Activated CD8-positive, alpha-beta T cell treated with anti-CD3 and anti-CD28 coated beads, Interleukin-2, amount 10 ng/mL, durations not matched to agents 7 days and 5 days (primary cell): ENCODE measurements around the gene ZMYM4. TPM values are rescaled to one million over a fixed set of nuclear protein-coding genes. Genes with fewer than 3 reads are reported as not detected.

ENCODE experiments used
- ATAC-seq: fragments of 150-1000 bp; cut with Tn5 transposase; one replicate; pipeline ENCODE4 v1.10.0; 2021; ENCODE audit warnings: moderate library complexity
- CTCF ChIA-PET: fragments of 350-600 bp; sonication (Branson Sonifier 250); formaldehyde crosslinking; loops from one replicate; lab custom pipeline; 2021; ENCODE audit warnings: antibody characterized with exemption; lab: Charles Lee
- POLR2A ChIA-PET: fragments of 350-600 bp; sonication (Branson Sonifier 250); formaldehyde crosslinking; loops from one replicate; lab custom pipeline; 2021; ENCODE audit warnings: antibody characterized with exemption; lab: Charles Lee
- DNase-seq: peaks from one replicate; pipeline ENCODE4 v3.0.0-alpha.2; 2020
- H3K27ac Mint-ChIP-seq: one replicate; pipeline ENCODE4 v1.8.0; 2021; ENCODE audit warnings: mild to moderate bottlenecking, mixed read lengths
- H3K27me3 Mint-ChIP-seq: one replicate; pipeline ENCODE4 v1.8.0; 2021; ENCODE audit warnings: low read depth, mixed read lengths
- H3K36me3 Mint-ChIP-seq: one replicate; pipeline ENCODE4 v1.8.0; 2021; ENCODE audit warnings: low read depth, mixed read lengths
- H3K4me1 Mint-ChIP-seq: one replicate; pipeline ENCODE4 v1.8.0; 2021; ENCODE audit warnings: low read depth, mixed read lengths
- H3K4me3 Mint-ChIP-seq: one replicate; pipeline ENCODE4 v1.8.0; 2021; ENCODE audit warnings: mild to moderate bottlenecking, mixed read lengths
- H3K9me3 Mint-ChIP-seq: one replicate; pipeline ENCODE4 v1.8.0; 2022; ENCODE audit warnings: mixed read lengths; ENCODE audit not compliant: insufficient read depth
- total RNA-seq, 2 experiments: library from RNA; stranded (reverse); gene quantifications; one replicate each; pipeline ENCODE4 v1.2.3, GENCODE V29; 2021

The ZMYM4 gene
- total RNA-seq, 2 experiments from 2014 or later, result 29.5 to 29.6 TPM

- Mint-ChIP-seq H3K36me3 (peaks cover 9% of the 10 kb centered on the region), H3K9me3 (no peaks in the 10 kb centered on the region), H3K4me3 (no peak overlapping the region), H3K4me1 (peaks cover 5% of the 10 kb centered on the region), H3K27ac (no peak overlapping the region), H3K27me3 (no peaks in the 10 kb centered on the region)
- POLR2A ChIA-PET, result no interaction called here
- ATAC-seq (no peak), DNase-seq (no peak)
- CTCF ChIA-PET, result no interaction called here
Observed at GRCh38 chr1:35428360-35428759, 159.9 kb downstream of the ZMYM4 start.

DNA sequence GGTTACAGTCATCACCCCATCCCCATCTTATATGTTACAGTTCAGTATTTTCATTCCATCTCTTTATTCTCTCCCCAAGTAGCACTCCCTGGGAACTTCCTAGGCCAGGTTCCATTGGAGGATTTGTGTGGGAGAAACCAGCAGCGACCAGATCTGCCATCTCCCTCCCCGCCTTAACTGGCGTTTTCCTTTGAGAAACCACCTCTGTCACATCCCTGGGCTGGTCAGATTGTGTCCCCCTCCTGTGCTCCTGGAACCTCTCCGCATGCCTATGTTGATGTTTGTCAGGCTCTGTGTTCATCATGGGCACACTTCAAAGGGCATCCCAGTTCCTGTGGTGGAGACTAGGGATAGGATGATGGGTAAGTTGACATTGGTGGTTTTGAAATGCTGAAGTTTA is 162.3 kb downstream of the ZMYM4 start:
- no peak for DNase-seq
- ChIA-PET CTCF (interaction anchor here (1.9 kb wide), 1 partner anchor 285 kb away, joined by 6 read pairs; no protein-coding TSS in a partner anchor), POLR2A (interaction anchor here (0.6 kb wide), 1 partner anchor 127 kb away, joined by 3 read pairs; no protein-coding TSS in a partner anchor)
- H3K4me1 Mint-ChIP-seq, result peaks cover 7% of the 10 kb centered on the region
- H3K9me3 Mint-ChIP-seq, result no peaks in the 10 kb centered on the region
- H3K4me3 Mint-ChIP-seq, result no peak overlapping the region
- peaks cover 16% of the 10 kb centered on the region for H3K36me3 Mint-ChIP-seq
- no peak overlapping the region for H3K27ac Mint-ChIP-seq
- no peaks in the 10 kb centered on the region for H3K27me3 Mint-ChIP-seq
- ATAC-seq, result no peak

GRCh38 chr1:35431173-35431599 is 162.7 kb downstream of the ZMYM4 start:
- Mint-ChIP-seq H3K4me3 (no peak overlapping the region), H3K27me3 (no peaks in the 10 kb centered on the region), H3K9me3 (no peaks in the 10 kb centered on the region), H3K27ac (no peak overlapping the region), H3K36me3 (peaks cover 16% of the 10 kb centered on the region), H3K4me1 (peaks cover 7% of the 10 kb centered on the region)
- DNase-seq (no peak), ATAC-seq (no peak)
- CTCF ChIA-PET, result interaction anchor here (0.9 to 1.9 kb wide), 3 partner anchors 13 to 284 kb away, joined by 3 to 6 read pairs (median 3); no protein-coding TSS in a partner anchor
- POLR2A ChIA-PET, result interaction anchor here (0.6 kb wide), 1 partner anchor 128 kb away, joined by 3 read pairs; no protein-coding TSS in a partner anchor

DNA sequence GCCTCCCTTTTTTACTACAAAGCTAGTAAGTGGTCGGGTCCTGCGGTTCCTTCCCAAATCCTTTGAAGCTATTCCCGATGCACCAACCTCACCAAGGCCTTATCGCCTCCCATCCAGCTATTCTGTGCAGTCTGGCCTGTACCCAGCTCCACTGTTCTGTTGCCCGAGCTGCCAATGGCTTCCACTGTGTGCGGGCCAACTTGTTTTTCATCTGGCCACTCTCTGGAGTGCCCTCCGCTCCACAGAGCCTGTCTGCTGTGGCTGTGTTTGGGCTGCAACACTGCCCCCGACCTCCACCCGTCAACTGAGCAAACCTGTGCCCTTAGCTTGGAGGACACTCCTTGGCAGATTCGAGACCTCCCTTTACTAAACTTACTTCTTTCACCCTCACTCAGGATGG is 163.7 kb downstream of the ZMYM4 start:
- Mint-ChIP-seq H3K27ac (no peak overlapping the region), H3K9me3 (no peaks in the 10 kb centered on the region), H3K4me3 (no peak overlapping the region), H3K27me3 (no peaks in the 10 kb centered on the region), H3K36me3 (peaks cover 16% of the 10 kb centered on the region), H3K4me1 (peaks cover 7% of the 10 kb centered on the region)
- ATAC-seq (no peak), DNase-seq (no peak)
- ChIA-PET CTCF (interaction anchor here (0.9 to 1.9 kb wide), 4 partner anchors 12 to 283 kb away, joined by 3 to 6 read pairs (median 4); no protein-coding TSS in a partner anchor), POLR2A (no interaction called here)

DNA sequence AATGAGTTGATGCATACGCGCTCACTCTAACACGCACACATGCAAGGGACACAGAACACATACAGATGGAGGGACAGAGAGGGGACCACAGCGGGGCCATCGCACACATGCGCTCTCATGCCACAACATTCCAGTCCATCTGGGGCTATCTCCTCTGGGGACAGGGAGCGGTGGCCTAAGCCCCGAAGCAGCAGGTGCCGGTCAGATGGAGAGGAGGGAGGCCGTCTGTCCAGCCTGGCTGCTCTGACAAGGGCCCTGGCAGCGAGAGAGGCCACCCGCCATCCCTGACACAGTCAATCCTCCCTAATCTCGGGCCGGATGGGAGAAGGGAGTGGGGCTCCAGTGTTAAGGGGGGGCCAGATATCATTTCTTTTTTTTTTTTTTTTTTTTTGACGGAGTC is 165.2 kb downstream of the ZMYM4 start:
- Mint-ChIP-seq H3K36me3 (peaks cover 19% of the 10 kb centered on the region), H3K4me1 (peaks cover 7% of the 10 kb centered on the region), H3K9me3 (no peaks in the 10 kb centered on the region), H3K4me3 (no peak overlapping the region), H3K27me3 (no peaks in the 10 kb centered on the region), H3K27ac (no peak overlapping the region)
- no peak for ATAC-seq
- ChIA-PET POLR2A (no interaction called here), CTCF (no interaction called here)
- DNase-seq, result no peak

DNA sequence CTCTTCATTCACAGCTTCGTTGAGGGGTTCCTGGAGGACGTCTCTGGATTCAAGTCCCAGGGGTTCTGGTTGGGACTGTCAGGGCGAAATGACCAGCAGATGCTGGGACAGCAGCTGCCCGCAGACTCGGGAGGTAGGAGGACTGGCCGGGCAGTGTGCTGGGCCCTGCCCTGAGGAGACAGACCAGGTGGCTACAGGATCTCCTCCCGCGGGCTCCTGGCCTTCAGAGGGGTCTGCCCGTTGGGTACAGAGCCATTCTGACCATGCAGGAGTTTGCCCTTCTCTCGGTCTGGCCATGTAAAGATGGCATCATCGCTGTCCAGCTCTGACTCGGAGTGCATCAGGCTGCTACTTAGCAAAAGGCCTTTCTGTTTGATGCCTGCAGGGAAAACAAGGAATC is 166.2 kb downstream of the ZMYM4 start:
- Mint-ChIP-seq H3K36me3 (peaks cover 27% of the 10 kb centered on the region), H3K27me3 (no peaks in the 10 kb centered on the region), H3K4me3 (no peak overlapping the region), H3K9me3 (no peaks in the 10 kb centered on the region), H3K4me1 (peaks cover 7% of the 10 kb centered on the region), H3K27ac (no peak overlapping the region)
- POLR2A ChIA-PET, result no interaction called here
- no peak for DNase-seq
- CTCF ChIA-PET, result interaction anchor here (1.1 kb wide), 1 partner anchor 130 kb away, joined by 3 read pairs; no protein-coding TSS in a partner anchor
- no peak for ATAC-seq

DNA sequence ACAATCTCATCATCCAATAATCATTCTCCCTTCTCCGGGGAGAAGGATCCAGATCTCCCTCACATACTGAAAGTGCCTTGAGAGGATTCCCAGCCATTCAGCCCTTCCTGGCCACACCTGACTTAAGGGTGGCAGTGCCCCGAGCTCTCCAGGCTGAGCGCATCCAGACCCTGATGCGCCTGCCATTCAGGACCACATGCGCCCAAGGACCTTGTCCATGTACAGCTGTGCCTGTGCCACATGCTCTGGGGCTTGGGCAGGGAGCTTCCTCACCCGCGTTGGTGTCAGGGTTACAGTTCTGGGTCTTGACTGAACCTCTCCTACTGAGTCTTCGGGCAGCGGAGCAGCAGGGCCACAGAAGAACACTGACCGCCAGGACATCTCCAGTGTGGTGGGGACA is 167.6 kb downstream of the ZMYM4 start:
- H3K27ac Mint-ChIP-seq, result no peak overlapping the region
- ChIA-PET CTCF (interaction anchor here (1.2 to 1.3 kb wide), 2 partner anchors 16 to 279 kb away, joined by 3 to 5 read pairs; no protein-coding TSS in a partner anchor), POLR2A (no interaction called here)
- H3K36me3 Mint-ChIP-seq, result peaks cover 29% of the 10 kb centered on the region
- no peak for ATAC-seq
- no peaks in the 10 kb centered on the region for H3K9me3 Mint-ChIP-seq
- H3K27me3 Mint-ChIP-seq, result no peaks in the 10 kb centered on the region
- H3K4me1 Mint-ChIP-seq, result peaks cover 7% of the 10 kb centered on the region
- no peak for DNase-seq
- H3K4me3 Mint-ChIP-seq, result no peak overlapping the region

- ChIA-PET POLR2A (no interaction called here), CTCF (interaction anchor here (1.2 to 8.1 kb wide), 2 partner anchors 16 to 278 kb away, joined by 3 to 62 read pairs; no protein-coding TSS in a partner anchor)
- H3K4me1 Mint-ChIP-seq, result peaks cover 2% of the 10 kb centered on the region
- ATAC-seq, result no peak
- no peak overlapping the region for H3K4me3 Mint-ChIP-seq
- no peaks in the 10 kb centered on the region for H3K9me3 Mint-ChIP-seq
- H3K36me3 Mint-ChIP-seq, result peaks cover 32% of the 10 kb centered on the region
- H3K27ac Mint-ChIP-seq, result no peak overlapping the region
- no peaks in the 10 kb centered on the region for H3K27me3 Mint-ChIP-seq
- no peak for DNase-seq
Observed at GRCh38 chr1:35437200-35437599, 168.7 kb downstream of the ZMYM4 start.

GRCh38 chr1:35439626-35440025 is 171.1 kb downstream of the ZMYM4 start:
- DNase-seq (no peak), ATAC-seq (no peak)
- Mint-ChIP-seq H3K4me3 (no peak overlapping the region), H3K9me3 (no peaks in the 10 kb centered on the region), H3K36me3 (peaks cover 27% of the 10 kb centered on the region), H3K4me1 (no peaks in the 10 kb centered on the region), H3K27me3 (no peaks in the 10 kb centered on the region), H3K27ac (no peak overlapping the region)
- POLR2A ChIA-PET, result no interaction called here
- CTCF ChIA-PET, result interaction anchor here (1.6 to 8.1 kb wide), 3 partner anchors 13 to 129 kb away, joined by 8 to 62 read pairs (median 9); no protein-coding TSS in a partner anchor

DNA sequence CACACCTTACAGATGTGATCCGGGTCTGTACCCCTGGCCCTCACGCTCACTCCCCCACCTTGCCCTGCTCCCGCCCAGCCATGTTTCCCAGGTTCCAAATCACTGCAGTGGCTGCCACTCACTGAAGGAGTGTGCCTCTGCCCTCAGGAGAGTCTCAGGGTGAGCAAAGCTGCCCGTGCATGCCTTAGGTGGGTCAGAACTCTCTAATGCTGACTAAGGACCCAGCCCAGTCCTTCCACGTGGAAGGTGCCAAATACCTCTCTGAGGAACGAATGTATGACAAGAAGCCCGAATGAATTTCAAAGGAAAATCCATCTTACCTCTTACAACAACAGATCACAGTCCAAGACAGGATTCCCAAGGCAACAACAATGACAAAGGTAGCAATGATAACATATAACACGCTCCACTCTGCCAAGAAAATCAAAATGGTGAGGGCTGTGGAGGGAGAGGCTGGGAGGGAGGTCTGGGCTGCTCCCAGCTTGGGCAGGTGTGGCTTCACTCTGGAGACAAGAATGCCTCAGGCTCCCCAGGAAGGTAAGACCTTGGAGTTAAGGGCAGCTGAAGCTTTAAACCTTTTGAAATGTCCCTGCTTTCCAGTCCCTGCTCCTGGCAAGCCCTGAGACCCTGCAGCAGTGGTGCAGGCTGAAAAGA is 173.5 kb downstream of the ZMYM4 start:
- CTCF ChIA-PET, result interaction anchor here (0.6 to 8.1 kb wide), 3 partner anchors 11 to 127 kb away, joined by 3 to 62 read pairs (median 9); no protein-coding TSS in a partner anchor
- DNase-seq (no peak), ATAC-seq (no peak)
- POLR2A ChIA-PET, result no interaction called here
- Mint-ChIP-seq H3K27ac (peak overlapping the region; percentile 5), H3K4me1 (no peaks in the 10 kb centered on the region), H3K36me3 (peaks cover 27% of the 10 kb centered on the region), H3K27me3 (no peaks in the 10 kb centered on the region), H3K4me3 (no peak overlapping the region), H3K9me3 (no peaks in the 10 kb centered on the region)

DNA sequence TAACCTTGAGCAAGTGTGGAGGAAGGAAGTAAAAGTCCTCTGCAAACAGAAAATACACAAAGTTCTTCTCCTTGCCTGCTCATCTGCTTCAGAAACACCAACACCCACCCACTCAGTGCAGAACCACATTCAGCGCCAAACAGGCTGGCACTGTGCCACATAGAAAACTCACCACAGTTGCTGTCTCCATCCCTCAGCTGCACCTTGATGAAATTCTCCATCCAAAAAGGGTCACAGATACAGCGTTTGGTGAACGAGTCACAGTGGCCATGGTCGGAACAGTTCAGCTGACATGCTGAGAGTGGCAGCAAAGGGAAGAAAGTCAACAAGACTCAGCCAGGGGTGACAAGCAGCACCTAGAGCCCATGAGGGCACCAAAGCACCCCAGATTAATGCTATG is 174.2 kb downstream of the ZMYM4 start:
- H3K9me3 Mint-ChIP-seq, result no peaks in the 10 kb centered on the region
- peak overlapping the region; percentile 12 for H3K27ac Mint-ChIP-seq
- no peak for DNase-seq
- peak; percentile 29 for ATAC-seq
- POLR2A ChIA-PET, result no interaction called here
- no peak overlapping the region for H3K4me3 Mint-ChIP-seq
- CTCF ChIA-PET, result interaction anchor here (0.6 to 8.1 kb wide), 4 partner anchors 10 to 126 kb away, joined by 3 to 62 read pairs (median 4); no protein-coding TSS in a partner anchor
- H3K27me3 Mint-ChIP-seq, result no peaks in the 10 kb centered on the region
- H3K36me3 Mint-ChIP-seq, result peaks cover 31% of the 10 kb centered on the region
- peaks cover 7% of the 10 kb centered on the region for H3K4me1 Mint-ChIP-seq
